SK-N-SH (cell line): ENCODE data around the gene PARVB.

Source experiments
- CTCF ChIP-seq: fragments of 200-600 bp; sonication (generic); IDR thresholded peaks from 2 replicates; pipeline ENCODE4 v1.6.1; 2017; ENCODE audit warnings: antibody characterized with exemption, mild to moderate bottlenecking, moderate library complexity
- POLR2AphosphoS5 ChIP-seq: IDR thresholded peaks from 2 replicates; pipeline ENCODE4 v1.6.1; 2012; ENCODE audit warnings: low read depth, low read length

GRCh38 chr22:44117746-44118145 is 93.6 kb downstream of the PARVB start:
- no peak for TF ChIP-seq CTCF
- no peak for TF ChIP-seq POLR2AphosphoS5
